Mesenteric fat pad (tissue), 1 donor: Measurements from ENCODE around the gene DZIP1L. TPM values are rescaled to one million over a fixed set of nuclear protein-coding genes. Genes with fewer than 3 reads are reported as not detected.
"Not testable (repeated sequence)": the region's sequence is repeated elsewhere in the genome, so short reads cannot be mapped to it uniquely, and the experiment has no call there.

Source experiments
- DNase-seq: peaks from one replicate; pipeline ENCODE4 v3.0.0-alpha.2; 2020; ENCODE audit warnings: low spot score
- long read RNA-seq: library from polyadenylated mRNA; unstranded; transcript quantifications from one replicate; pipeline ENCODE4 v2.0.0, GENCODE V29; 2020
- total RNA-seq: library from RNA; stranded (reverse); fragmentation: NEBNext Ultra II Directional; extraction: Animal tissue kit (Norgen Biotek cat#: 25700); gene quantifications from one replicate; pipeline ENCODE4 v1.2.1, GENCODE V29; 2021
- donor health status: DM: yes; HTN: yes; CAD: no.

Gene DZIP1L
- total RNA-seq = 13.7 TPM
- long read RNA-seq, partial matches to known transcripts = 5 of 9 reads
- long read RNA-seq, other reads (novel, unspliced or antisense) = 3 of 9 reads

GRCh38 chr3:138114988-138115971 lies at the start of gene DZIP1L:
Gene DZIP1L (minus strand): TSS chr3:138115608. CDS start chr3:138103971, 11,637 bp downstream.
- no peak for DNase-seq

GRCh38 chr3:138165061-138165460 lies 49.7 kb upstream of the DZIP1L start:
- no peak for DNase-seq

GRCh38 chr3:138157743-138158142 lies 42.3 kb upstream of the DZIP1L start:
- no peak for DNase-seq

- no peak for DNase-seq
These were observed 39.1 kb upstream of the DZIP1L start for GRCh38 chr3:138154534-138154933.

GRCh38 chr3:138148503-138148902 lies 33.1 kb upstream of the DZIP1L start:
- no peak for DNase-seq

- not testable (repeated sequence) for DNase-seq
These were observed 26.8 kb upstream of the DZIP1L start for GRCh38 chr3:138142181-138142580.

GRCh38 chr3:138140940-138141339 lies 25.5 kb upstream of the DZIP1L start:
- DNase-seq = no peak

GRCh38 chr3:138139691-138140090 lies 24.3 kb upstream of the DZIP1L start:
- DNase-seq = no peak

- DNase-seq = no peak
These were observed 22.5 kb upstream of the DZIP1L start for GRCh38 chr3:138137861-138138260.

- no peak for DNase-seq
These were observed 20.8 kb upstream of the DZIP1L start for GRCh38 chr3:138136201-138136600.

- no peak for DNase-seq
These were observed 20.4 kb upstream of the DZIP1L start for GRCh38 chr3:138135833-138136194.

GRCh38 chr3:138135146-138135832 lies 19.9 kb upstream of the DZIP1L start:
- DNase-seq = no peak

- no peak for DNase-seq
These were observed 16.8 kb upstream of the DZIP1L start, which contains the start of gene A4GNT for GRCh38 chr3:138132239-138132638. Gene A4GNT (minus strand): TSS chr3:138132390. CDS start chr3:138131256, 1,134 bp downstream.

GRCh38 chr3:138127636-138128365 lies 12.4 kb upstream of the DZIP1L start:
- DNase-seq = no peak

- no peak for DNase-seq
These were observed 10.3 kb upstream of the DZIP1L start for GRCh38 chr3:138125548-138126221.

- DNase-seq = no peak
These were observed 9.4 kb upstream of the DZIP1L start for GRCh38 chr3:138124706-138125355.

GRCh38 chr3:138124188-138124587 lies 8.8 kb upstream of the DZIP1L start:
- DNase-seq = no peak

GRCh38 chr3:138119423-138119766 lies 4.0 kb upstream of the DZIP1L start:
- no peak for DNase-seq

GRCh38 chr3:138118612-138119422 lies 3.4 kb upstream of the DZIP1L start:
- no peak for DNase-seq
